Measurements from ENCODE around the gene MAP3K4. TPM values are rescaled to one million over a fixed set of nuclear protein-coding genes. Genes with fewer than 3 reads are reported as not detected.

MAP3K4 gene
- total and polyA plus RNA-seq, 5 donors = 11.8 to 42.3 (median 29.9) TPM

GRCh38 chr6:161137839-161138542 is 146.4 kb downstream of the MAP3K4 start:
- peaks cover 4% of the 10 kb centered on the region for H3K4me1 ChIP-seq (ENCODE audit: control insufficient read depth, insufficient read depth, low read length)
- 97% methylated on average over 12 of the region's 12 CpGs for WGBS
- DNase-seq = no peak
- ATAC-seq = no peak
- H3K9me3 ChIP-seq (ENCODE audit: control insufficient read depth, low read length) = no peaks in the 10 kb centered on the region
- H3K4me3 ChIP-seq (ENCODE audit: low read length) = no peak overlapping the region
- H3K27me3 ChIP-seq (ENCODE audit: control insufficient read depth, insufficient read depth) = no peaks in the 10 kb centered on the region
- intact Hi-C loops (cut with DNase I) = no loop called here
- no peak overlapping the region for H3K27ac ChIP-seq (ENCODE audit: low read length)

DNA sequence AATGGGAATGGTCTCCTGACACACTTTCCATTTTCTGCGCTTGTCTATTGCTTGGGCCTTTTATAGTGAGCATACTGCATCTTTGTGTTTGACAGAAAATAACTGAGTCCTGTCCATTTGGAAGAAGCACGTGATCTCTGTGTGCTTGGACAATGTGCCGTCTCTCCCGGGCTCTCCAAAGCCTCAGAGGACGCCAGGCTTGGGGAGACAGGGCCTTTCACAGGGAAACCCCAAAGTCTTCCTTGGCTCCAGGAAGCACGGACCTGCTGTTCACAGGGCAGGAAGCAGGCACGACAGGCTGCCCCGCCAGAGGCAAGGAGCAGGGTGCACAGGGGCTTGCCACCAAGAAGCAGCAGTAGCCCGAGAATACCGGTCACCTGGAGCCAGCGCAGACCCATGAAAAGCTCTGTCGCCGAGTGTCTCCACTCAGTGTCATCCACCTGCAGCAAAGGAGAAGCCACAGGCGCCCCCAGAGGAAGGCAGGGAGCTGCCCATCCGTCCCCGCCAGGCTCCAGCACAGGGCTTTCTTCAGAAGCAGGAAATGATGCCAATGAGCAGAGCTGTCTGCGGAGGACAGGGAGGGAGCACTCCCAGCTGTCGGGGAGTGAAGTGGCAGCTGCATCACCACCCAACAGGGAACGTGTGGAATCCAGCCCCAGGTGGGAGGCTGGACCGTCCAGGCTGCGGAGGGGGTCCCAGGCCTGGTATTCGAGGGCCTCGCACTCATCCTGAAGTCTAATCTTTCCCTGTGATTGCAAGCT is 147.2 kb downstream of the MAP3K4 start:
- ATAC-seq = no peak

DNA sequence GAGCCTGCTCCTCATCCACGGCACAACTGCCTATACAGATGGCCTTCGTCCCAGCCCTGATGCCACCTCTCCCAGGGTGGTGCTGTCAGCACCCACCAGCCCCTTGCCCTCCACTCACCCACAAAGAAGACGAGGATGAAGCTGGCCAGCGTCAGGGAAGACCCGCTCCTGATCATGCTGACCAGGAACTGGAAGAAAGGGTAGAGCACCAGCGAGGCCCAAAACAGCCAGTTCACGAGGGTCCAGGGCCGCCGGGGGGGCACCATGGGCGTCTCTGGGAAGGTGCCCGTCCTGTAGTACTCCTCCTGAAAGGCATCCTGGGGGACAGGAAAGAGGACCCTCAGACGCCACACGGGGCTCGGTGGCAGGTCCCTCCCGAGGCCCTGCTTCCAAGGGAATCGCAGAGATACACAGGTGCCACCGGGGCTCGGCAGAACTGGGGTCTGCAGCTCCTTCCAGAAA is 147.8 kb downstream of the MAP3K4 start:
- no peaks in the 10 kb centered on the region for H3K27me3 ChIP-seq (ENCODE audit: control insufficient read depth, insufficient read depth)
- no peaks in the 10 kb centered on the region for H3K9me3 ChIP-seq (ENCODE audit: control insufficient read depth, low read length)
- H3K4me1 ChIP-seq (ENCODE audit: control insufficient read depth, insufficient read depth, low read length) = no peaks in the 10 kb centered on the region
- no peak overlapping the region for H3K27ac ChIP-seq (ENCODE audit: low read length)
- intact Hi-C loops (cut with DNase I) = no loop called here
- DNase-seq (no peak), ATAC-seq (no peak)
- WGBS = 93% methylated on average over 18 of the region's 18 CpGs
- no peak overlapping the region for H3K4me3 ChIP-seq (ENCODE audit: low read length)

More for the DNA sequence above, 147.2 kb downstream of the MAP3K4 start:
- H3K4me3 ChIP-seq (ENCODE audit: low read length) = no peak overlapping the region
- H3K4me1 ChIP-seq (ENCODE audit: control insufficient read depth, insufficient read depth, low read length) = peaks cover under 1% of the 10 kb centered on the region
- DNase-seq = no peak
- 92% methylated on average over 23 of the region's 23 CpGs for WGBS
- no peaks in the 10 kb centered on the region for H3K9me3 ChIP-seq (ENCODE audit: control insufficient read depth, low read length)
- H3K27ac ChIP-seq (ENCODE audit: low read length) = no peak overlapping the region
- intact Hi-C loops (cut with DNase I) = no loop called here
- no peaks in the 10 kb centered on the region for H3K27me3 ChIP-seq (ENCODE audit: control insufficient read depth, insufficient read depth)

- Histone ChIP-seq H3K27ac (ENCODE audit: low read length) (no peak overlapping the region), H3K4me1 (ENCODE audit: control insufficient read depth, insufficient read depth, low read length) (no peaks in the 10 kb centered on the region), H3K9me3 (ENCODE audit: control insufficient read depth, low read length) (no peaks in the 10 kb centered on the region), H3K4me3 (ENCODE audit: low read length) (no peak overlapping the region), H3K27me3 (ENCODE audit: control insufficient read depth, insufficient read depth) (no peaks in the 10 kb centered on the region)
- intact Hi-C loops (cut with DNase I) = no loop called here
- ATAC-seq (peak; percentile 28 to 47), DNase-seq (no peak)
- WGBS = 91% methylated on average over 28 of the region's 28 CpGs
Measured at GRCh38 chr6:161139766-161140553, 148.4 kb downstream of the MAP3K4 start.

GRCh38 chr6:161140554-161140875 is 148.9 kb downstream of the MAP3K4 start:
- DNase-seq (no peak), ATAC-seq (no peak)
- Histone ChIP-seq H3K4me1 (ENCODE audit: control insufficient read depth, insufficient read depth, low read length) (no peaks in the 10 kb centered on the region), H3K27ac (ENCODE audit: low read length) (no peak overlapping the region), H3K9me3 (ENCODE audit: control insufficient read depth, low read length) (no peaks in the 10 kb centered on the region), H3K4me3 (ENCODE audit: low read length) (no peak overlapping the region), H3K27me3 (ENCODE audit: control insufficient read depth, insufficient read depth) (no peaks in the 10 kb centered on the region)
- WGBS = 95% methylated on average over 10 of the region's 10 CpGs
- intact Hi-C loops (cut with DNase I) = no loop called here

DNA sequence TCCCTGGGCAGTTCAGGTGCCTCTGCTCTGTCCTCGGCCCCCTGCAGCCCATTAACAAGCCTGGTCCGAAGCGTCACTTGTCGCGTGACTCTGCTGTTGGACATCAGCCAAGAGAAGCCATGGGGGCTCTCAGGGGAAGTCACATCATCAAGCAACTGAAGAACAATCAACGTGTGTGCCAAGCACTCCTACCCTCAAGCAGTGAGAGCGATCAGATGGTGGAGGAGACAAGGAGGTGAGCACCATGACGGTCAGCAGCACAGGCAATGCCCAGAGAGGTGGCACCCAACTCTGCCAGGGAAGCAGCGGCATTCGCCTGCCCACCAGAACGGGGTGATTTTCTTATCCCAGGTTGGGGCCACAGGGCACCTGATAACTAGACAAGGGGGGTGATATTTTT is 149.6 kb downstream of the MAP3K4 start:
- Histone ChIP-seq H3K4me1 (ENCODE audit: control insufficient read depth, insufficient read depth, low read length) (no peaks in the 10 kb centered on the region), H3K27ac (ENCODE audit: low read length) (no peak overlapping the region), H3K27me3 (ENCODE audit: control insufficient read depth, insufficient read depth) (no peaks in the 10 kb centered on the region), H3K9me3 (ENCODE audit: control insufficient read depth, low read length) (no peaks in the 10 kb centered on the region), H3K4me3 (ENCODE audit: low read length) (no peak overlapping the region)
- ATAC-seq (no peak), DNase-seq (no peak)
- intact Hi-C loops (cut with DNase I) = no loop called here
- WGBS = 48% methylated on average over 11 of the region's 11 CpGs

- ATAC-seq = no peak
- intact Hi-C loops (cut with DNase I) = no loop called here
- H3K4me1 ChIP-seq (ENCODE audit: control insufficient read depth, insufficient read depth, low read length) = no peaks in the 10 kb centered on the region
- no peak overlapping the region for H3K27ac ChIP-seq (ENCODE audit: low read length)
- no peak for DNase-seq
- H3K27me3 ChIP-seq (ENCODE audit: control insufficient read depth, insufficient read depth) = no peaks in the 10 kb centered on the region
- WGBS = 95% methylated on average over 5 of the region's 5 CpGs
- H3K9me3 ChIP-seq (ENCODE audit: control insufficient read depth, low read length) = no peaks in the 10 kb centered on the region
- H3K4me3 ChIP-seq (ENCODE audit: low read length) = no peak overlapping the region
Measured at GRCh38 chr6:161142957-161143296, 151.4 kb downstream of the MAP3K4 start.

DNA sequence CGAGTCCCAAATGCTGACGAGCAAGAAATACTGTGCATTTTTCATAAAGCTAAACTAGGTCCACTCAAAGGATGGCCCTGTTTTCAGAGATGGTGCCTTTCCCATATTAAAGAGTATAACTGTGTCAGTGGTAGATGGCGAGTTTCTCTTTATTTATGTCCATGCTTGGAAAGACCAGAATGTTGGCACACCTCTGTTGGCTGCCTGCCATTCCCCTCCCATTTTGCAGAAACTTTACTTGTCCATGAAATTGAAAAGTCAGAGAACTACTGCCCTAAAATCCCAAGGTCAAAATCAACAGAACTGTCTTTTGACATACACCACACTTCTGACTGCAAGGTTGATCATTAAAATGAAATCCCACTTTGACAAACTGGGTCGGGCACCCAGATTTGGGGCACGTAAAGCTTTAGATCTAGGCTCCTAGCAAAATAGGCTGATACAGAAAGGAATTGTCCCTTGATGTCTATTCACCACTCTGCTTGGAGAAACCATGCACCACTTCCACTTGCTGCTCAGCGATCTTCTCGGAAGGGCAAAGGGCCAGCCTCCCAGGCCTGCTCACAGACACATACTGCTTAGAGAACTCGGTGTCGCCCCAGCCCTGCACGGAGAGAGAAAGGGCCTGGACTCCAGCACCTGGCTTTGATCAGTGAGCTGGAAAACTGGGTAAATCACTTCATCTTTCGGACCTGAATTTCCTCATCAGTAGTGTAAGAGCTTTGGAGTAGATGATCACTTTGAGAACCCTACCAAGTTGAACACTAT is 152.3 kb downstream of the MAP3K4 start:
- H3K27me3 ChIP-seq (ENCODE audit: control insufficient read depth, insufficient read depth) = no peaks in the 10 kb centered on the region
- intact Hi-C loops (cut with DNase I) = no loop called here
- DNase-seq (no peak), ATAC-seq (no peak)
- H3K9me3 ChIP-seq (ENCODE audit: control insufficient read depth, low read length) = no peaks in the 10 kb centered on the region
- H3K4me3 ChIP-seq (ENCODE audit: low read length) = no peak overlapping the region
- H3K4me1 ChIP-seq (ENCODE audit: control insufficient read depth, insufficient read depth, low read length) = no peaks in the 10 kb centered on the region
- 96% methylated on average over 11 of the region's 11 CpGs for WGBS
- no peak overlapping the region for H3K27ac ChIP-seq (ENCODE audit: low read length)

GRCh38 chr6:161150136-161150535 is 158.6 kb downstream of the MAP3K4 start:
- Histone ChIP-seq H3K27me3 (ENCODE audit: control insufficient read depth, insufficient read depth) (no peaks in the 10 kb centered on the region), H3K4me3 (ENCODE audit: low read length) (no peak overlapping the region), H3K4me1 (ENCODE audit: control insufficient read depth, insufficient read depth, low read length) (no peaks in the 10 kb centered on the region), H3K27ac (ENCODE audit: low read length) (no peak overlapping the region), H3K9me3 (ENCODE audit: control insufficient read depth, low read length) (no peaks in the 10 kb centered on the region)
- intact Hi-C loops (cut with DNase I) = loop anchor here in 2 of 4 donors (5.0 kb wide), 1 partner anchor 222 kb away; no protein-coding TSS in a partner anchor
- DNase-seq = no peak
- WGBS = 91% methylated on average over 5 of the region's 5 CpGs
- ATAC-seq = no peak

- intact Hi-C loops (cut with DNase I) = loop anchor here in 2 of 4 donors (5.0 kb wide), 1 partner anchor 222 kb away; no protein-coding TSS in a partner anchor
- Histone ChIP-seq H3K27ac (ENCODE audit: low read length) (no peak overlapping the region), H3K27me3 (ENCODE audit: control insufficient read depth, insufficient read depth) (no peaks in the 10 kb centered on the region), H3K4me3 (ENCODE audit: low read length) (no peak overlapping the region), H3K9me3 (ENCODE audit: control insufficient read depth, low read length) (no peaks in the 10 kb centered on the region), H3K4me1 (ENCODE audit: control insufficient read depth, insufficient read depth, low read length) (no peaks in the 10 kb centered on the region)
- no peak for ATAC-seq
- 95% methylated on average over 8 of the region's 8 CpGs for WGBS
- no peak for DNase-seq
Measured at GRCh38 chr6:161150566-161150965, 159.0 kb downstream of the MAP3K4 start.

Data from right cardiac atrium (tissue), 5 donors.